HepG2 (cell line): ENCODE results near the gene INHBE. TPM values are rescaled to one million over a fixed set of nuclear protein-coding genes. Genes with fewer than 3 reads are reported as not detected.

Experiments used
- CBX5 ChIP-seq: sonication (generic); formaldehyde crosslinking; IDR thresholded peaks from 2 replicates; pipeline ENCODE4 v1.4.0; 2020; ENCODE audit warnings: missing genetic modification reagents, borderline replicate concordance
- DPF2 ChIP-seq: sonication (generic); formaldehyde crosslinking; IDR thresholded peaks from 2 replicates; pipeline ENCODE4 v1.4.0; 2020; ENCODE audit warnings: mild to moderate bottlenecking, low read depth, missing genetic modification reagents, borderline replicate concordance
- EZH2 ChIP-seq: conservative IDR thresholded peaks from 2 replicates; pipeline ENCODE4 v1.6.1; 2012; ENCODE audit warnings: mild to moderate bottlenecking, low read depth, low read length, moderate library complexity
- GATAD2A ChIP-seq: IDR thresholded peaks from 2 replicates; pipeline ENCODE4 v1.6.1; 2016
- PITX1 ChIP-seq: sonication (generic); formaldehyde crosslinking; IDR thresholded peaks from 2 replicates; pipeline ENCODE4 v1.5.1; 2020; ENCODE audit warnings: mild to moderate bottlenecking, missing genetic modification reagents
- SMAD9 ChIP-seq: sonication (generic); formaldehyde crosslinking; IDR thresholded peaks from 2 replicates; pipeline ENCODE4 v1.5.1; 2020; ENCODE audit warnings: mild to moderate bottlenecking, missing genetic modification reagents
- SP1 ChIP-seq, 2 experiments: fragments of 450-650 bp in 1 of 2; sonication (generic) in 1 of 2; formaldehyde crosslinking in 1 of 2; IDR thresholded peaks; 2 replicates each; pipeline versions ENCODE4 v1.4.0 to v1.6.1; 2016 to 2020; ENCODE audit warnings: missing genetic modification reagents in 1 of 2
- SSRP1 ChIP-seq: IDR thresholded peaks from 2 replicates; pipeline ENCODE4 v1.6.1; 2016; ENCODE audit warnings: control low read depth
- YEATS2 ChIP-seq: sonication (generic); formaldehyde crosslinking; IDR thresholded peaks from 2 replicates; pipeline ENCODE4 v1.4.0; 2020; ENCODE audit warnings: missing genetic modification reagents, borderline replicate concordance
- ZNF12 ChIP-seq: sonication (generic); formaldehyde crosslinking; IDR thresholded peaks from 2 replicates; pipeline ENCODE4 v1.5.0; 2020; ENCODE audit warnings: missing genetic modification reagents
- ZNF335 ChIP-seq: sonication (generic); formaldehyde crosslinking; IDR thresholded peaks from 2 replicates; pipeline ENCODE4 v1.4.0; 2020; ENCODE audit warnings: missing genetic modification reagents
- ZNF34 ChIP-seq: sonication (generic); formaldehyde crosslinking; IDR thresholded peaks from 2 replicates; pipeline ENCODE4 v1.4.0; 2020; ENCODE audit warnings: mild to moderate bottlenecking, missing genetic modification reagents, borderline replicate concordance
- ZNF598 ChIP-seq: sonication (generic); formaldehyde crosslinking; IDR thresholded peaks from 2 replicates; pipeline ENCODE4 v1.5.1; 2020; ENCODE audit warnings: mild to moderate bottlenecking, missing genetic modification reagents, borderline replicate concordance
- polyA plus RNA-seq, 8 experiments: library from polyadenylated mRNA; depleted of rRNA in 3 of 8; stranded (reverse) in 7 of 8; unstranded in 1 of 8; fragments of >200 nt; fragmentation: Illumina TruSeq in 4 of 8; extraction: Trizol in 4 of 8; gene quantifications; 2 replicates each; pipeline versions ENCODE4 v1.2.1 to v1.2.3, GENCODE V29; 2011 to 2016; ENCODE audit warnings: low read depth in 4 of 8, missing spikeins in 1 of 8, mixed read lengths in 1 of 8; ENCODE audit not compliant: insufficient read depth in 1 of 8
- total RNA-seq, 5 experiments: library from RNA; depleted of rRNA; stranded (reverse); fragments of >200 nt; fragmentation: Illumina TruSeq; extraction: Trizol; gene quantifications; 2 replicates each; pipeline ENCODE4 v1.2.3, GENCODE V29; 2016; ENCODE audit warnings: low read depth in 1 of 5
- TF ChIP-seq, protein P1 (sequence below): sonication (generic); formaldehyde crosslinking; IDR thresholded peaks from 2 replicates; pipeline ENCODE4 v1.4.0; 2020; ENCODE audit warnings: missing genetic modification reagents, borderline replicate concordance
- TF ChIP-seq, protein P2 (sequence below): sonication (generic); formaldehyde crosslinking; IDR thresholded peaks from 2 replicates; pipeline ENCODE4 v1.4.0; 2020; ENCODE audit warnings: mild to moderate bottlenecking, missing genetic modification reagents
- TF ChIP-seq, protein P3 (sequence below): sonication (generic); formaldehyde crosslinking; IDR thresholded peaks from 2 replicates; pipeline ENCODE4 v1.9.0; 2021; ENCODE audit warnings: missing genetic modification reagents, borderline replicate concordance
- TF ChIP-seq, protein P4 (sequence below): sonication (generic); formaldehyde crosslinking; conservative IDR thresholded peaks from 2 replicates; pipeline ENCODE4 v1.8.0; 2022; ENCODE audit warnings: mild to moderate bottlenecking, moderate library complexity, missing genetic modification reagents

Gene INHBE
- total and polyA plus RNA-seq, 2 of the 13 experiments (the other 11 are each of a cell fraction or from before 2014, with no cell fraction given) = 17.0 to 32.0 TPM

DNA sequence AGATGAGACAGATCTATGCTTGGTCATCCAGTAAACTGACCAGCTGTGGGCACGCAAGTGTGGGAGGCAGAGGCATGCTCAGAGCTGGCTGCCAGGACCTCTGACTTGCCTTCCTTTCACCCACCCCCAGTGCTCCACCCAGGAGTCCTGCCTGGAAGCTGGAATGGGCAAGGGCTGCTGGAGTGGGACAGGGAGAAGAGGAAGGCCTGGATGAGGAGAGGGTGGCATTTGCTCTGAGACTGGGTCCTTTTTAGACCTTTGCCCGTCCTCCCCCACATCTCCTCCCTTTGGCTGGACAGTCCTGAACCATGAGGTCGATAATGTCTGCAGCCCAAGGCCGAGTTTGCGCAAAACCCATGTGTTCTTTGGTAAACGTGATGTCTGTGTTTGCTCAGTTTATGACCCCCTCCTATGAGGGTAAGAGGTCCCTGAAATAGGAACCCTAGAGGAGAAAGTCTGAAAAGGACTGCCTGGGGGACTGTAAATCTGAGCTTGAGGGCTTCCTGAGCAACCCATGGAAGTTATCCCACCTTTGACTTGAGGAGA, 3.8 kb upstream of the INHBE start (continued):
- TF ChIP-seq EZH2 = no peak
- TF ChIP-seq CBX5 (CRISPR knock-in tag) = peak; percentile 94; the same call in 1 of the 2 replicates
- peak; percentile 77; the same call in 1 of the 2 replicates for TF ChIP-seq ZNF12 (CRISPR knock-in tag)
- TF ChIP-seq YEATS2 (CRISPR knock-in tag) = peak; percentile 81; the same call in 1 of the 2 replicates
- peak; percentile 99 for TF ChIP-seq DPF2 (CRISPR knock-in tag)
- TF ChIP-seq ZNF598 = 0 out of 2 replicates have a peak, but pooled peaks have one; percentile 23
- TF ChIP-seq, protein P1, sequence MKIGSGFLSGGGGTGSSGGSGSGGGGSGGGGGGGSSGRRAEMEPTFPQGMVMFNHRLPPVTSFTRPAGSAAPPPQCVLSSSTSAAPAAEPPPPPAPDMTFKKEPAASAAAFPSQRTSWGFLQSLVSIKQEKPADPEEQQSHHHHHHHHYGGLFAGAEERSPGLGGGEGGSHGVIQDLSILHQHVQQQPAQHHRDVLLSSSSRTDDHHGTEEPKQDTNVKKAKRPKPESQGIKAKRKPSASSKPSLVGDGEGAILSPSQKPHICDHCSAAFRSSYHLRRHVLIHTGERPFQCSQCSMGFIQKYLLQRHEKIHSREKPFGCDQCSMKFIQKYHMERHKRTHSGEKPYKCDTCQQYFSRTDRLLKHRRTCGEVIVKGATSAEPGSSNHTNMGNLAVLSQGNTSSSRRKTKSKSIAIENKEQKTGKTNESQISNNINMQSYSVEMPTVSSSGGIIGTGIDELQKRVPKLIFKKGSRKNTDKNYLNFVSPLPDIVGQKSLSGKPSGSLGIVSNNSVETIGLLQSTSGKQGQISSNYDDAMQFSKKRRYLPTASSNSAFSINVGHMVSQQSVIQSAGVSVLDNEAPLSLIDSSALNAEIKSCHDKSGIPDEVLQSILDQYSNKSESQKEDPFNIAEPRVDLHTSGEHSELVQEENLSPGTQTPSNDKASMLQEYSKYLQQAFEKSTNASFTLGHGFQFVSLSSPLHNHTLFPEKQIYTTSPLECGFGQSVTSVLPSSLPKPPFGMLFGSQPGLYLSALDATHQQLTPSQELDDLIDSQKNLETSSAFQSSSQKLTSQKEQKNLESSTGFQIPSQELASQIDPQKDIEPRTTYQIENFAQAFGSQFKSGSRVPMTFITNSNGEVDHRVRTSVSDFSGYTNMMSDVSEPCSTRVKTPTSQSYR (CRISPR knock-in tag) = peak; percentile 98
- TF ChIP-seq ZNF34 (CRISPR knock-in tag) = peak; percentile 85; the same call in 1 of the 2 replicates
- TF ChIP-seq, protein P2, sequence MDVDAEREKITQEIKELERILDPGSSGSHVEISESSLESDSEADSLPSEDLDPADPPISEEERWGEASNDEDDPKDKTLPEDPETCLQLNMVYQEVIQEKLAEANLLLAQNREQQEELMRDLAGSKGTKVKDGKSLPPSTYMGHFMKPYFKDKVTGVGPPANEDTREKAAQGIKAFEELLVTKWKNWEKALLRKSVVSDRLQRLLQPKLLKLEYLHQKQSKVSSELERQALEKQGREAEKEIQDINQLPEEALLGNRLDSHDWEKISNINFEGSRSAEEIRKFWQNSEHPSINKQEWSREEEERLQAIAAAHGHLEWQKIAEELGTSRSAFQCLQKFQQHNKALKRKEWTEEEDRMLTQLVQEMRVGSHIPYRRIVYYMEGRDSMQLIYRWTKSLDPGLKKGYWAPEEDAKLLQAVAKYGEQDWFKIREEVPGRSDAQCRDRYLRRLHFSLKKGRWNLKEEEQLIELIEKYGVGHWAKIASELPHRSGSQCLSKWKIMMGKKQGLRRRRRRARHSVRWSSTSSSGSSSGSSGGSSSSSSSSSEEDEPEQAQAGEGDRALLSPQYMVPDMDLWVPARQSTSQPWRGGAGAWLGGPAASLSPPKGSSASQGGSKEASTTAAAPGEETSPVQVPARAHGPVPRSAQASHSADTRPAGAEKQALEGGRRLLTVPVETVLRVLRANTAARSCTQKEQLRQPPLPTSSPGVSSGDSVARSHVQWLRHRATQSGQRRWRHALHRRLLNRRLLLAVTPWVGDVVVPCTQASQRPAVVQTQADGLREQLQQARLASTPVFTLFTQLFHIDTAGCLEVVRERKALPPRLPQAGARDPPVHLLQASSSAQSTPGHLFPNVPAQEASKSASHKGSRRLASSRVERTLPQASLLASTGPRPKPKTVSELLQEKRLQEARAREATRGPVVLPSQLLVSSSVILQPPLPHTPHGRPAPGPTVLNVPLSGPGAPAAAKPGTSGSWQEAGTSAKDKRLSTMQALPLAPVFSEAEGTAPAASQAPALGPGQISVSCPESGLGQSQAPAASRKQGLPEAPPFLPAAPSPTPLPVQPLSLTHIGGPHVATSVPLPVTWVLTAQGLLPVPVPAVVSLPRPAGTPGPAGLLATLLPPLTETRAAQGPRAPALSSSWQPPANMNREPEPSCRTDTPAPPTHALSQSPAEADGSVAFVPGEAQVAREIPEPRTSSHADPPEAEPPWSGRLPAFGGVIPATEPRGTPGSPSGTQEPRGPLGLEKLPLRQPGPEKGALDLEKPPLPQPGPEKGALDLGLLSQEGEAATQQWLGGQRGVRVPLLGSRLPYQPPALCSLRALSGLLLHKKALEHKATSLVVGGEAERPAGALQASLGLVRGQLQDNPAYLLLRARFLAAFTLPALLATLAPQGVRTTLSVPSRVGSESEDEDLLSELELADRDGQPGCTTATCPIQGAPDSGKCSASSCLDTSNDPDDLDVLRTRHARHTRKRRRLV (CRISPR knock-in tag) = no peak
- no peak for TF ChIP-seq SP1 (IDR thresholded peaks at IDR 0.05)
- TF ChIP-seq SP1 (CRISPR knock-in tag; IDR thresholded peaks at IDR 0.05) = peak; percentile 31; the same call in 1 of the 2 replicates
- 0 out of 2 replicates have a peak, but pooled peaks have one; percentile 83 for TF ChIP-seq SSRP1 (CRISPR knock-in tag)
- no peak for TF ChIP-seq SMAD9 (CRISPR knock-in tag)
- peak; percentile 94 for TF ChIP-seq PITX1 (CRISPR knock-in tag)
- peak; percentile 98 for TF ChIP-seq GATAD2A (CRISPR knock-in tag)
- TF ChIP-seq, protein P3, sequence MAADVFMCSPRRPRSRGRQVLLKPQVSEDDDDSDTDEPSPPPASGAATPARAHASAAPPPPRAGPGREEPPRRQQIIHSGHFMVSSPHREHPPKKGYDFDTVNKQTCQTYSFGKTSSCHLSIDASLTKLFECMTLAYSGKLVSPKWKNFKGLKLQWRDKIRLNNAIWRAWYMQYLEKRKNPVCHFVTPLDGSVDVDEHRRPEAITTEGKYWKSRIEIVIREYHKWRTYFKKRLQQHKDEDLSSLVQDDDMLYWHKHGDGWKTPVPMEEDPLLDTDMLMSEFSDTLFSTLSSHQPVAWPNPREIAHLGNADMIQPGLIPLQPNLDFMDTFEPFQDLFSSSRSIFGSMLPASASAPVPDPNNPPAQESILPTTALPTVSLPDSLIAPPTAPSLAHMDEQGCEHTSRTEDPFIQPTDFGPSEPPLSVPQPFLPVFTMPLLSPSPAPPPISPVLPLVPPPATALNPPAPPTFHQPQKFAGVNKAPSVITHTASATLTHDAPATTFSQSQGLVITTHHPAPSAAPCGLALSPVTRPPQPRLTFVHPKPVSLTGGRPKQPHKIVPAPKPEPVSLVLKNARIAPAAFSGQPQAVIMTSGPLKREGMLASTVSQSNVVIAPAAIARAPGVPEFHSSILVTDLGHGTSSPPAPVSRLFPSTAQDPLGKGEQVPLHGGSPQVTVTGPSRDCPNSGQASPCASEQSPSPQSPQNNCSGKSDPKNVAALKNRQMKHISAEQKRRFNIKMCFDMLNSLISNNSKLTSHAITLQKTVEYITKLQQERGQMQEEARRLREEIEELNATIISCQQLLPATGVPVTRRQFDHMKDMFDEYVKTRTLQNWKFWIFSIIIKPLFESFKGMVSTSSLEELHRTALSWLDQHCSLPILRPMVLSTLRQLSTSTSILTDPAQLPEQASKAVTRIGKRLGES (CRISPR knock-in tag) = no peak
- TF ChIP-seq ZNF335 (CRISPR knock-in tag) = no peak; the same call in 1 of the 2 replicates
- TF ChIP-seq, protein P4, sequence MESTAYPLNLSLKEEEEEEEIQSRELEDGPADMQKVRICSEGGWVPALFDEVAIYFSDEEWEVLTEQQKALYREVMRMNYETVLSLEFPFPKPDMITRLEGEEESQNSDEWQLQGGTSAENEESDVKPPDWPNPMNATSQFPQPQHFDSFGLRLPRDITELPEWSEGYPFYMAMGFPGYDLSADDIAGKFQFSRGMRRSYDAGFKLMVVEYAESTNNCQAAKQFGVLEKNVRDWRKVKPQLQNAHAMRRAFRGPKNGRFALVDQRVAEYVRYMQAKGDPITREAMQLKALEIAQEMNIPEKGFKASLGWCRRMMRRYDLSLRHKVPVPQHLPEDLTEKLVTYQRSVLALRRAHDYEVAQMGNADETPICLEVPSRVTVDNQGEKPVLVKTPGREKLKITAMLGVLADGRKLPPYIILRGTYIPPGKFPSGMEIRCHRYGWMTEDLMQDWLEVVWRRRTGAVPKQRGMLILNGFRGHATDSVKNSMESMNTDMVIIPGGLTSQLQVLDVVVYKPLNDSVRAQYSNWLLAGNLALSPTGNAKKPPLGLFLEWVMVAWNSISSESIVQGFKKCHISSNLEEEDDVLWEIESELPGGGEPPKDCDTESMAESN (CRISPR knock-in tag) = peak; percentile 89; the same call in 1 of the 2 replicates
